ENCODE results near the gene PRRX2.

Gene PRRX2

DNA sequence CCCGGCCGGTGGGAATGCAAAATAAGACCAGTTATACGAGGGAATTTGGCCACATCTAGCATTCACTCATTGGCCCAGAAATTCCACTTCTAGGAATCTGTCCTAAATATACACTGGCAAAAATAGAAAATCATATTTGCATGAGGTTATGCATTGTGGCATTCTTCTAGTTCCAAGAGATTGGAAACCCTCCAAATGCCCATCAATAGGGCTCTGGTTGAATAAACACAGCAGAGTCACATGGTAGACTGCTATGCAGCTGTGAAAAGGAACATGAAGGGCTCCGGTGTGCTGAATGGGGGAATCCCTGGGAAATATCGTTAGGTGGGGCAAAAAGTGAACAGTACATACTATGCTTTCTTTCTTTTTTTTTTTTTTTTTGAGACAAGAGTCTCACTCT lies 50.6 kb downstream of the PRRX2 start:
- peak; percentile 49 for DNase-seq (ENCODE audit: extremely low read depth, low read depth)
- TF ChIP-seq, protein P1, sequence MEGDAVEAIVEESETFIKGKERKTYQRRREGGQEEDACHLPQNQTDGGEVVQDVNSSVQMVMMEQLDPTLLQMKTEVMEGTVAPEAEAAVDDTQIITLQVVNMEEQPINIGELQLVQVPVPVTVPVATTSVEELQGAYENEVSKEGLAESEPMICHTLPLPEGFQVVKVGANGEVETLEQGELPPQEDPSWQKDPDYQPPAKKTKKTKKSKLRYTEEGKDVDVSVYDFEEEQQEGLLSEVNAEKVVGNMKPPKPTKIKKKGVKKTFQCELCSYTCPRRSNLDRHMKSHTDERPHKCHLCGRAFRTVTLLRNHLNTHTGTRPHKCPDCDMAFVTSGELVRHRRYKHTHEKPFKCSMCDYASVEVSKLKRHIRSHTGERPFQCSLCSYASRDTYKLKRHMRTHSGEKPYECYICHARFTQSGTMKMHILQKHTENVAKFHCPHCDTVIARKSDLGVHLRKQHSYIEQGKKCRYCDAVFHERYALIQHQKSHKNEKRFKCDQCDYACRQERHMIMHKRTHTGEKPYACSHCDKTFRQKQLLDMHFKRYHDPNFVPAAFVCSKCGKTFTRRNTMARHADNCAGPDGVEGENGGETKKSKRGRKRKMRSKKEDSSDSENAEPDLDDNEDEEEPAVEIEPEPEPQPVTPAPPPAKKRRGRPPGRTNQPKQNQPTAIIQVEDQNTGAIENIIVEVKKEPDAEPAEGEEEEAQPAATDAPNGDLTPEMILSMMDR (IDR thresholded peaks at IDR 0.05; ENCODE audit: low read depth, low read length) = no peak

- TF ChIP-seq, protein P1 (IDR thresholded peaks at IDR 0.05; ENCODE audit: low read depth, low read length) = no peak
- no peak for DNase-seq (ENCODE audit: extremely low read depth, low read depth)
Measured at GRCh38 chr9:129717991-129718390, 52.5 kb downstream of the PRRX2 start.

DNA sequence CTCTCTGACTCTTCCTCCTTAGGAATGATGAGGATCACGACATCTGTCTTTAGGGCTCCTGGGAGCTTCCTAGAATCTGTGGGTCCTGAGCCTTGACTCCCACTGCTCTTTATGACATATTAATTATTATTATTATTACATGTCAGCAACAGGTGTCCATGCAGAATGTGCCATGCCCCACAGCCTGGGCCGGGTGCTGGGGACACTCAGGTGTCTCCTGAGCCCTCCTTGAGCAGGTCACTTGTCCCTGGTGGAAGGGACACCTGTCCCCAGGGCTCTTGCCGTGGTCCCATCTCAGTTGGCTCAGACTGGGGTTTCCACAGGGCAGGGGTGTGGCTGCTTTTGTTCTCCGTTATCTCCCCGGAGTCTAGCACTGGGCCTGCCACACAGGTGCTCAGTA lies 53.2 kb downstream of the PRRX2 start:
- TF ChIP-seq, protein P1 (IDR thresholded peaks at IDR 0.05; ENCODE audit: low read depth, low read length) = no peak
- DNase-seq (ENCODE audit: extremely low read depth, low read depth) = no peak

GRCh38 chr9:129719135-129719534 lies 53.7 kb downstream of the PRRX2 start:
- TF ChIP-seq, protein P1 (IDR thresholded peaks at IDR 0.05; ENCODE audit: low read depth, low read length) = no peak
- no peak for DNase-seq (ENCODE audit: extremely low read depth, low read depth)

DNA sequence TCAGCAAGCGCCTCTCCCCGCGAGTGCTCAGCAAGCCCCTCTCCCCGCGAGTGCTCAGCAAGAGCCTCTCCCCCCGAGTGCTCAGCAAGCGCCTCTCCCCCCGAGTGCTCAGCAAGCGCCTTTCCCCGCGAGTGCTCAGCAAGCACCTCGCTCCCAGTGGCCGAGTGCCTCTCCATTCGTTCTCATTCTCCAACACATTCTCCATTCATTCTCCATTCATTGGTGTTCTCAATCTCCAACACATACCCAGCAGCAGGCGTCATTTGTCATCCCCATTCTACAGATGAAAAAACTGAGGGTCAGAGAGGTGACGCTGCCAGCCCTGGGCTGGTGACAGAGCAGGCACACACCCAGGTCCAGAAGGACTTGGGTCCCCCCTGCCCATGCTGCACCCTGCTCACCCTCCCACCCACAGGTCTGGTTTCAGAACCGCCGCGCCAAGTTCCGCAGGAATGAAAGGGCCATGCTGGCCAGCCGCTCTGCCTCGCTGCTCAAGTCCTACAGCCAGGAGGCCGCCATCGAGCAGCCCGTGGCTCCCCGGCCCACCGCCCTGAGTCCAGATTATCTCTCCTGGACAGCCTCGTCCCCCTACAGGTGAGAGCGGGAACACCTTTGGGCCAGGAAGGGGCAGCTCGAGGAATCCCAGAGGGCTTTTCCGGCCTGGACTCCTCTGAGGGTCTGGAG lies 54.9 kb downstream of the PRRX2 start:
- DNase-seq (ENCODE audit: extremely low read depth, low read depth) = no peak
- TF ChIP-seq, protein P1 (IDR thresholded peaks at IDR 0.05; ENCODE audit: low read depth, low read length) = no peak; the same call in 1 of the 2 replicates

DNA sequence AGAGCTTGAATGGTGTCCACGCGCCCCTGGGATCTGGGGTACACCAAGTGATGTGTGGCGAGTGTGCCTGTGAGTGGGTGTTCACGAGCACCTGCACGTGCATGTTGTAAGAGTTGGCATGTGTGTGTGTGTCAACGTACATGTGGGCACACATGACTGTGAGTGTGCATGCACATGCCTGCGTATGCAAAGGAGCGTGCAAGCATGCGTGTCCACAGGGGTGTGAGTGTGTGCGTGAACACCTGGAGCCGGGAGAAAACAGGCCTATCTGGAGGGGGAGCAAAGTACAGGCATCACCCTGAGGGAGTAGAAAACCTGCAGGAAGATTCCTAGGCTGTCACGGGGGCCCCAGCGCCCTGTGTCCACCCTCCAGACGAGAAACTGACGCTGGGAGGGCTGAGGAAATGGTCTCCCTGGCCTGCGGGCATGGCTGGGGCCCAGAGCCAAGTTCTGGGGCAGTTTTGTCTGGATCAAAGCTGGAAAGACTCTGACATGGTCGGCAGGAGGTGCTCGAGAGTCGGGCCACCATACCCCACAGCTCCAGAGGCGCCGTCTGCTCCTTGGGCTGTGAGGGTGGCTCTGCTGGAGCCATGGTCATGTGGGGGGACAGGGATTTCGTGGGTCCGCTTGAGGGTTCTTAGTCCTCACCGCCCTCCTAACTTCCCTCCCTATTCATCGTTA lies 55.6 kb downstream of the PRRX2 start:
- TF ChIP-seq, protein P1 (IDR thresholded peaks at IDR 0.05; ENCODE audit: low read depth, low read length) = no peak
- DNase-seq (ENCODE audit: extremely low read depth, low read depth) = no peak

- TF ChIP-seq, protein P1 (IDR thresholded peaks at IDR 0.05; ENCODE audit: low read depth, low read length) = no peak
- DNase-seq (ENCODE audit: extremely low read depth, low read depth) = no peak
Measured at GRCh38 chr9:129722913-129723312, 57.5 kb downstream of the PRRX2 start.
